PC-9 (cell line): Measurements from ENCODE around the gene IRX5. TPM values are rescaled to one million over a fixed set of nuclear protein-coding genes. Genes with fewer than 3 reads are reported as not detected.

Experiments
- BruUV-seq: library from RNA; stranded (reverse); fragments of 400-500 nt; replicated peaks from 2 replicates; lab custom pipeline; 2021; lab: Mats Ljungman, UMichigan
- CTCF ChIA-PET: fragments of 300-600 bp; sonication (Branson Sonifier 250); formaldehyde crosslinking; loops from one replicate; lab custom pipeline; 2022; ENCODE audit warnings: antibody characterized with exemption; lab: Charles Lee
- POLR2A ChIA-PET: fragments of 300-600 bp; sonication (Branson Sonifier 250); formaldehyde crosslinking; loops from one replicate; lab custom pipeline; 2022; ENCODE audit warnings: antibody characterized with exemption; ENCODE audit not compliant: unreplicated experiment; lab: Charles Lee
- DNase-seq, 2 experiments: peaks; one replicate each; pipeline versions ENCODE4 v3.0.0 to v3.0.0-alpha.2; 2015 to 2022; ENCODE audit warnings: mixed read lengths in 1 of 2
- H2AFZ ChIP-seq: fragments of 200-600 bp; sonication (generic); 2 replicates; pipeline ENCODE4 v1.8.1; 2017; ENCODE audit warnings: antibody characterized with exemption
- H3F3A ChIP-seq: fragments of 200-600 bp; sonication (generic); 2 replicates; pipeline ENCODE4 v1.8.1; 2017; ENCODE audit warnings: antibody characterized with exemption, mild to moderate bottlenecking, low read depth; ENCODE audit not compliant: insufficient read depth
- H3K27ac ChIP-seq: fragments of 200-600 bp; sonication (generic); 2 replicates; pipeline ENCODE4 v1.6.1; 2016; ENCODE audit warnings: mixed run types
- H3K27me3 ChIP-seq: fragments of 200-600 bp; sonication (generic); 2 replicates; pipeline ENCODE4 v1.6.1; 2016; ENCODE audit warnings: low read depth, mixed run types; ENCODE audit not compliant: insufficient read depth
- H3K36me3 ChIP-seq: fragments of 200-600 bp; sonication (generic); 2 replicates; pipeline ENCODE4 v1.6.1; 2016; ENCODE audit warnings: low read depth, mixed run types
- H3K4me1 ChIP-seq: fragments of 200-600 bp; sonication (generic); replicated peaks from 2 replicates; pipeline ENCODE4 v1.6.1; 2016; ENCODE audit warnings: mixed run types; ENCODE audit not compliant: insufficient read depth
- H3K4me2 ChIP-seq: fragments of 200-600 bp; sonication (generic); 2 replicates; pipeline ENCODE4 v1.6.1; 2017; ENCODE audit warnings: mixed run types
- H3K4me3 ChIP-seq: fragments of 200-600 bp; sonication (generic); 2 replicates; pipeline ENCODE4 v1.6.1; 2016; ENCODE audit warnings: mixed run types
- H3K79me2 ChIP-seq: fragments of 200-600 bp; sonication (generic); 2 replicates; pipeline ENCODE4 v1.6.1; 2017; ENCODE audit warnings: low read depth, mixed run types
- H3K9me2 ChIP-seq: fragments of 200-600 bp; sonication (generic); 2 replicates; pipeline ENCODE4 v1.8.1; 2017; ENCODE audit warnings: mild to moderate bottlenecking; ENCODE audit not compliant: insufficient read depth
- H3K9me3 ChIP-seq: fragments of 200-600 bp; sonication (generic); 2 replicates; pipeline ENCODE4 v1.8.1; 2016; ENCODE audit warnings: low read depth; ENCODE audit not compliant: insufficient read depth
- H4K20me1 ChIP-seq: fragments of 200-600 bp; sonication (generic); 2 replicates; pipeline ENCODE4 v1.8.1; 2017; ENCODE audit not compliant: insufficient read depth
- CTCF ChIP-seq: fragments of 200-600 bp; sonication (generic); conservative IDR thresholded peaks from 2 replicates; pipeline ENCODE4 v1.6.1; 2017; ENCODE audit warnings: mixed run types, antibody characterized with exemption, mild to moderate bottlenecking, moderate library complexity
- EZH2 ChIP-seq: fragments of 200-600 bp; sonication (generic); IDR thresholded peaks from 2 replicates; pipeline ENCODE4 v1.8.0; 2017; ENCODE audit warnings: antibody characterized with exemption, low read depth
- intact Hi-C: fragments of 100-400 bp; cut with micrococcal nuclease; formaldehyde crosslinking; loops from one replicate; pipeline ENCODE4 v1.10.0; 2022; ENCODE audit not compliant: unreplicated experiment
- total RNA-seq: library from RNA; stranded (reverse); gene quantifications from 2 replicates; pipeline ENCODE4 v1.2.3, GENCODE V29; 2021

IRX5 gene
- total RNA-seq, 1 experiment from 2014 or later = not detected

- TF ChIP-seq EZH2 = no peak
- peak; percentile 83 for TF ChIP-seq CTCF
- Histone ChIP-seq H3K36me3 (no peaks in the 10 kb centered on the region), H3K79me2 (no peaks in the 10 kb centered on the region), H4K20me1 (no peaks in the 10 kb centered on the region), H3K27ac (no peak overlapping the region), H3K9me2 (no peaks in the 10 kb centered on the region), H3K4me1 (no peaks in the 10 kb centered on the region), H3F3A (no peaks in the 10 kb centered on the region), H3K27me3 (no peaks in the 10 kb centered on the region), H3K4me2 (no peak overlapping the region), H3K4me3 (no peak overlapping the region), H2AFZ (no peak overlapping the region), H3K9me3 (no peaks in the 10 kb centered on the region)
- ChIA-PET CTCF (interaction anchor here (0.6 kb wide), 1 partner anchor 1058 kb away, joined by 6 read pairs; no protein-coding TSS in a partner anchor), POLR2A (interaction anchor here (0.7 kb wide), 1 partner anchor 1011 kb away, joined by 3 read pairs; no protein-coding TSS in a partner anchor)
- no TSS peak for BruUV-seq
- peak; percentile 38 to 51 for DNase-seq
- intact Hi-C loops = loop anchor here (2.0 to 5.0 kb wide), 2 partner anchors 1065 to 1405 kb away; no protein-coding TSS in a partner anchor
Measured at GRCh38 chr16:54957403-54958166, 26.9 kb downstream of the IRX5 start.

- H4K20me1 ChIP-seq = no peaks in the 10 kb centered on the region
- H3K9me2 ChIP-seq = no peaks in the 10 kb centered on the region
- no peak for TF ChIP-seq EZH2
- TF ChIP-seq CTCF = no peak
- H3K79me2 ChIP-seq = no peaks in the 10 kb centered on the region
- POLR2A ChIA-PET = no interaction called here
- no peak overlapping the region for H2AFZ ChIP-seq
- no peak overlapping the region for H3K4me3 ChIP-seq
- no peak overlapping the region for H3K4me2 ChIP-seq
- no peak overlapping the region for H3K27ac ChIP-seq
- H3K9me3 ChIP-seq = no peaks in the 10 kb centered on the region
- no peaks in the 10 kb centered on the region for H3K27me3 ChIP-seq
- intact Hi-C loops = no loop called here
- H3F3A ChIP-seq = no peaks in the 10 kb centered on the region
- no peaks in the 10 kb centered on the region for H3K4me1 ChIP-seq
- CTCF ChIA-PET = no interaction called here
- BruUV-seq = no TSS peak
- H3K36me3 ChIP-seq = no peaks in the 10 kb centered on the region
- DNase-seq = no peak
Measured at GRCh38 chr16:54962045-54962444, 31.4 kb downstream of the IRX5 start.

GRCh38 chr16:54964239-54964638 is 33.6 kb downstream of the IRX5 start:
- H4K20me1 ChIP-seq = no peaks in the 10 kb centered on the region
- BruUV-seq = no TSS peak
- intact Hi-C loops = no loop called here
- no peaks in the 10 kb centered on the region for H3K36me3 ChIP-seq
- no peak for DNase-seq
- no peaks in the 10 kb centered on the region for H3K4me1 ChIP-seq
- ChIA-PET POLR2A (no interaction called here), CTCF (no interaction called here)
- H3K9me2 ChIP-seq = no peaks in the 10 kb centered on the region
- no peaks in the 10 kb centered on the region for H3K79me2 ChIP-seq
- TF ChIP-seq CTCF = no peak
- TF ChIP-seq EZH2 = no peak
- H3K27me3 ChIP-seq = no peaks in the 10 kb centered on the region
- no peak overlapping the region for H3K27ac ChIP-seq
- no peaks in the 10 kb centered on the region for H3F3A ChIP-seq
- no peak overlapping the region for H2AFZ ChIP-seq
- H3K9me3 ChIP-seq = no peaks in the 10 kb centered on the region
- H3K4me2 ChIP-seq = no peak overlapping the region
- no peak overlapping the region for H3K4me3 ChIP-seq
